Esophagus muscularis mucosa (tissue), 3 donors: ENCODE results near the gene DCP1B.

Source experiments
- CTCF ChIP-seq, 3 experiments: fragments of 200-600 bp in 2 of 3; fragments of 450-650 bp in 1 of 3; sonication (generic) in 2 of 3; IDR thresholded peaks; one replicate each; pipeline ENCODE4 v1.5.1; 2017 to 2019; ENCODE audit warnings: antibody characterized with exemption in 3 of 3, mild to moderate bottlenecking in 2 of 3, moderate library complexity in 1 of 3
- POLR2A ChIP-seq: fragments of 450-650 bp; IDR thresholded peaks from one replicate; pipeline ENCODE4 v1.6.1; 2017; ENCODE audit warnings: antibody characterized with exemption, moderate library complexity, mild to moderate bottlenecking, low read depth
- POLR2AphosphoS5 ChIP-seq, 2 donors: sonication (generic); formaldehyde crosslinking; IDR thresholded peaks; one replicate each; pipeline ENCODE4 v1.6.1; 2017; ENCODE audit warnings: antibody characterized with exemption in 2 of 2

GRCh38 chr12:2039034-2039433 is 34.8 kb upstream of the DCP1B start:
- TF ChIP-seq CTCF (IDR thresholded peaks at IDR 0.05) (no peak), POLR2AphosphoS5 (IDR thresholded peaks at IDR 0.05) (no peak), POLR2A (no peak)
